HCT116 (cell line): Measurements from ENCODE around the gene PDE7B. TPM values are rescaled to one million over a fixed set of nuclear protein-coding genes. Genes with fewer than 3 reads are reported as not detected.

Experiments
- ATAC-seq: fragments of 200-7000 bp; cut with Tn5 transposase; 2 replicates; pipeline ENCODE4 v1.9.1; 2020; ENCODE audit warnings: mild to moderate bottlenecking, moderate library complexity
- BruUV-seq: library from RNA; stranded (reverse); fragments of 400-500 nt; replicated peaks from 2 replicates; lab custom pipeline; 2021; lab: Mats Ljungman, UMichigan
- CTCF ChIA-PET: fragments of 300-600 bp; sonication (Branson Sonifier 250); formaldehyde crosslinking; loops from one replicate; lab custom pipeline; 2021; ENCODE audit warnings: antibody characterized with exemption; lab: Charles Lee
- POLR2A ChIA-PET: fragments of 300-600, 350-600 bp; sonication (Branson Sonifier 250); formaldehyde crosslinking; loops from one replicate; lab custom pipeline; 2021; ENCODE audit warnings: antibody characterized with exemption; lab: Charles Lee
- RAD21 ChIA-PET, 2 experiments: fragments of 300-600 bp; sonication (Branson Sonifier 250); formaldehyde crosslinking; loops; one replicate each; lab custom pipeline; 2023; ENCODE audit warnings: low total read pairs in 2 of 2; ENCODE audit not compliant: uncharacterized antibody in 2 of 2, unreplicated experiment in 2 of 2, low non-redundant PET in 1 of 2; lab: Charles Lee
- DNase-seq: peaks from one replicate; pipeline ENCODE4 v3.0.0-alpha.2; 2010; ENCODE audit warnings: low read depth, low spot score
- H2AFZ ChIP-seq: fragments of 200-600 bp; shearing (Covaris generic), sonication (generic); 2 replicates; pipeline ENCODE4 v1.6.1; 2017; ENCODE audit warnings: low read depth, mixed run types, mixed read lengths, antibody characterized with exemption, low read length; ENCODE audit not compliant: poor library complexity, severe bottlenecking
- H3K27ac ChIP-seq: 2 replicates; pipeline ENCODE4 v1.5.1; 2012; ENCODE audit warnings: low read depth, low read length
- H3K27me3 ChIP-seq: fragments of 200-600 bp; sonication (generic); 2 replicates; pipeline ENCODE4 v1.6.1; 2016; ENCODE audit warnings: mixed run types, low read length, mixed read lengths; ENCODE audit not compliant: insufficient read depth
- H3K36me3 ChIP-seq, 2 experiments: fragments of 200-500 bp in 1 of 2; fragments of 200-600 bp in 1 of 2; sonication (Bioruptor generic) in 1 of 2; sonication (generic) in 1 of 2; 2 replicates each; pipeline versions ENCODE4 v1.5.1 to v1.6.1; 2014 to 2016; ENCODE audit warnings: low read length in 2 of 2, inconsistent platforms in 1 of 2, mixed read lengths in 1 of 2, mixed run types in 1 of 2; ENCODE audit not compliant: insufficient read depth in 2 of 2, control insufficient read depth in 1 of 2
- H3K4me1 ChIP-seq, 2 experiments: fragments of 200-600 bp in 1 of 2; sonication (generic) in 1 of 2; 2 replicates each; pipeline versions ENCODE4 v1.5.1 to v1.6.1; 2012 to 2017; ENCODE audit warnings: low read length in 2 of 2, inconsistent platforms in 1 of 2, mild to moderate bottlenecking in 1 of 2, mixed read lengths in 1 of 2, mixed run types in 1 of 2, moderate library complexity in 1 of 2; ENCODE audit not compliant: insufficient read depth in 2 of 2, control insufficient read depth in 1 of 2
- H3K4me2 ChIP-seq: fragments of 200-600 bp; sonication (generic); 2 replicates; pipeline ENCODE4 v1.6.1; 2017; ENCODE audit warnings: mixed run types, low read length, mixed read lengths
- H3K4me3 ChIP-seq, 2 experiments: fragments of 200-600 bp in 1 of 2; sonication (generic) in 1 of 2; replicated peaks in 1 of 2; 2 replicates each; pipeline ENCODE4 v1.5.1; 2011 to 2016; ENCODE audit warnings: low read length in 2 of 2, control low read depth in 1 of 2, low read depth in 1 of 2, mild to moderate bottlenecking in 1 of 2, mixed read lengths in 1 of 2, mixed run types in 1 of 2
- H3K79me2 ChIP-seq: fragments of 200-600 bp; sonication (generic); 2 replicates; pipeline ENCODE4 v1.6.1; 2017; ENCODE audit warnings: mild to moderate bottlenecking, mixed run types, low read length, moderate library complexity, mixed read lengths; ENCODE audit not compliant: insufficient read depth
- H3K9ac ChIP-seq: fragments of 200-600 bp; sonication (generic); 2 replicates; pipeline ENCODE4 v1.6.1; 2016; ENCODE audit warnings: low read length, mixed read lengths
- H3K9me2 ChIP-seq: fragments of 200-600 bp; sonication (generic), shearing (Covaris generic); 2 replicates; pipeline ENCODE4 v1.6.1; 2017; ENCODE audit warnings: mixed run types, mild to moderate bottlenecking, moderate library complexity; ENCODE audit not compliant: insufficient read depth
- H3K9me3 ChIP-seq, 2 experiments: fragments of 200-500 bp in 1 of 2; fragments of 200-600 bp in 1 of 2; sonication (Bioruptor generic) in 1 of 2; sonication (generic) in 1 of 2; 2 replicates each; pipeline ENCODE4 v1.6.1; 2014 to 2017; ENCODE audit warnings: low read length in 2 of 2, mixed read lengths in 2 of 2, inconsistent platforms in 1 of 2, low read depth in 1 of 2, mild to moderate bottlenecking in 1 of 2, mixed run types in 1 of 2, moderate library complexity in 1 of 2; ENCODE audit not compliant: control insufficient read depth in 1 of 2, insufficient read depth in 1 of 2
- H4K20me1 ChIP-seq: fragments of 200-600 bp; sonication (generic), shearing (Covaris generic); 2 replicates; pipeline ENCODE4 v1.6.1; 2017; ENCODE audit warnings: mixed run types, mild to moderate bottlenecking, moderate library complexity; ENCODE audit not compliant: insufficient read depth
- CBX3 ChIP-seq: IDR thresholded peaks from 2 replicates; pipeline ENCODE4 v1.6.1; 2012; ENCODE audit warnings: low read depth
- CEBPB ChIP-seq: IDR thresholded peaks from 2 replicates; pipeline ENCODE4 v1.6.1; 2012; ENCODE audit warnings: low read depth
- CTCF ChIP-seq, 3 experiments: fragments of 200-600 bp in 1 of 3; sonication (generic) in 1 of 3; IDR thresholded peaks in 2 of 3; conservative IDR thresholded peaks in 1 of 3; 2 replicates each; pipeline ENCODE4 v1.5.1; 2012 to 2017; ENCODE audit warnings: low read depth in 2 of 3, low read length in 2 of 3, antibody characterized with exemption in 1 of 3, borderline replicate concordance in 1 of 3, control low read depth in 1 of 3, mild to moderate bottlenecking in 1 of 3, mixed read lengths in 1 of 3, mixed run types in 1 of 3, moderate library complexity in 1 of 3; ENCODE audit not compliant: insufficient read depth in 1 of 3
- EGR1 ChIP-seq: IDR thresholded peaks from 2 replicates; pipeline ENCODE4 v1.6.1; 2012; ENCODE audit warnings: low read depth
- EZH2 ChIP-seq: fragments of 200-600 bp; sonication (generic); IDR thresholded peaks from 2 replicates; pipeline ENCODE4 v1.6.1; 2017; ENCODE audit warnings: antibody characterized with exemption, mixed run types
- EZH2phosphoT487 ChIP-seq: fragments of 200-600 bp; IDR thresholded peaks from 2 replicates; pipeline ENCODE4 v1.6.1; 2018; ENCODE audit warnings: antibody characterized with exemption, borderline replicate concordance
- FOSL1 ChIP-seq: IDR thresholded peaks from 2 replicates; pipeline ENCODE4 v1.6.1; 2012; ENCODE audit warnings: low read depth
- POLR2A ChIP-seq: IDR thresholded peaks from 2 replicates; pipeline ENCODE4 v1.7.0; 2011; ENCODE audit warnings: borderline replicate concordance; ENCODE audit not compliant: insufficient read depth, insufficient read length; ENCODE audit errors: extremely low read depth
- POLR2AphosphoS5 ChIP-seq: IDR thresholded peaks from 2 replicates; pipeline ENCODE4 v1.6.1; 2011; ENCODE audit warnings: mild to moderate bottlenecking, low read depth, low read length, moderate library complexity
- RAD21 ChIP-seq: IDR thresholded peaks from 2 replicates; pipeline ENCODE4 v1.6.1; 2012; ENCODE audit warnings: low read depth, mild to moderate bottlenecking
- SIN3A ChIP-seq: IDR thresholded peaks from 2 replicates; pipeline ENCODE4 v1.6.1; 2012; ENCODE audit warnings: low read depth
- TCF7L2 ChIP-seq: IDR thresholded peaks from 2 replicates; pipeline ENCODE4 v1.7.0; 2011; ENCODE audit warnings: borderline replicate concordance, inconsistent platforms; ENCODE audit not compliant: insufficient read depth, insufficient read length; ENCODE audit errors: extremely low read depth
- YY1 ChIP-seq: IDR thresholded peaks from 2 replicates; pipeline ENCODE4 v1.6.1; 2011; ENCODE audit warnings: low read length, low read depth, moderate library complexity, mild to moderate bottlenecking; ENCODE audit not compliant: insufficient replicate concordance; ENCODE audit errors: extremely low read depth
- ZNF274 ChIP-seq: fragments of 200-500 bp; sonication (Bioruptor generic); IDR thresholded peaks from 2 replicates; pipeline ENCODE4 v1.6.1; 2014; ENCODE audit warnings: mild to moderate bottlenecking, low read depth, low read length, inconsistent platforms
- intact Hi-C: fragments of 100-400 bp; cut with micrococcal nuclease; formaldehyde crosslinking; loops from 2 replicates; pipeline ENCODE4 v1.10.0; 2022
- total RNA-seq: library from RNA; stranded (reverse); gene quantifications from one replicate; pipeline ENCODE4 v1.2.1, GENCODE V29; 2021; ENCODE audit not compliant: unreplicated experiment
- TF ChIP-seq, protein P1 (sequence below): IDR thresholded peaks from 2 replicates; pipeline ENCODE4 v1.6.1; 2012
- TF ChIP-seq, protein P2 (sequence below): IDR thresholded peaks from 2 replicates; pipeline ENCODE4 v1.6.1; 2011; ENCODE audit warnings: mild to moderate bottlenecking, low read length, moderate library complexity; ENCODE audit not compliant: insufficient replicate concordance; ENCODE audit errors: extremely low read depth
- TF ChIP-seq, protein P3 (sequence below): IDR thresholded peaks from 2 replicates; pipeline ENCODE4 v1.6.1; 2012; ENCODE audit warnings: low read depth

Gene PDE7B
- total RNA-seq, 1 experiment from 2014 or later = 0.61 TPM

DNA sequence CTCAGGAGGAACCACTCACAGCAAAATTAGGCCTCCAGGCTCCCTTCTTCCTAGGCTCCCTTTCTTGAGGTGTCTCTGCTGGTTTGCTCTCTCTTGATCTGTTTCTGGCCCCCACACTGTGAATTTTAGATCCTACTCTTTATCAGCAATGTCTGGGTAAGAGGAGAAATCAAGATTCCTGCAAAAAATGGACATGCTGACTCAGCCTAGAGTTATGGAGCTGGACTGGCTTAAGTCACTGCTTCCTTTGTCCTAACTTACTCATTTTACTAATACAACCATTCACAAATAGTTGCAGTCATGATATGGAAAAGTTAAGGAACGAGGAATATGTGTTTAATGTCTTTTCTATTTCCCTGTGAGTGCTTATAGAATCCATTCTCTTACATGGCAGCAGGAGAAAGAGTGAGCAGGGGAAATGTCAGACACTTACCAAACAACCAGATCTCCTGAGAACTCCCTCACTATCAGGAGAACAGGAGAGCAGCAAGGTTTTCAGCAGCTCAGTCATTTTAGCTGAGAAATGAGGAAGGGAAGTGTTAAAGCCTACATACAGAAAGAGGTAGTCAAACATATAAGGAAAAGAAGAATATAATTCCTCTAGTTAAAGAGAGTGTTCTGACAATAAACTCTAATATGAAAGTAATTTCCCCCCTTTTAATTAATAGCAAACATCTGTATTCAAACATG, 160.8 kb downstream of the PDE7B start:
- no peak for DNase-seq
- Histone ChIP-seq H2AFZ (no peak overlapping the region), H3K79me2 (no peaks in the 10 kb centered on the region), H3K4me1 (peaks cover 0 to 5% of the 10 kb centered on the region in 2 experiments; a peak in 1 of 4 replicates), H3K9me3 (no peaks in the 10 kb centered on the region), H3K4me3 (no peak overlapping the region), H3K27me3 (no peaks in the 10 kb centered on the region), H3K27ac (no peak overlapping the region), H3K9me2 (no peaks in the 10 kb centered on the region), H3K9ac (no peak overlapping the region), H4K20me1 (no peaks in the 10 kb centered on the region)
- intact Hi-C loops = no loop called here
- CTCF ChIA-PET = no interaction called here
- no peak for ATAC-seq
- no TSS peak for BruUV-seq
- no peak for TF ChIP-seq SIN3A
- no peak for TF ChIP-seq EZH2phosphoT487
- TF ChIP-seq, protein P1, sequence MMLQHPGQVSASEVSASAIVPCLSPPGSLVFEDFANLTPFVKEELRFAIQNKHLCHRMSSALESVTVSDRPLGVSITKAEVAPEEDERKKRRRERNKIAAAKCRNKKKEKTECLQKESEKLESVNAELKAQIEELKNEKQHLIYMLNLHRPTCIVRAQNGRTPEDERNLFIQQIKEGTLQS = no peak
- TF ChIP-seq YY1 = no peak
- TF ChIP-seq, protein P2, sequence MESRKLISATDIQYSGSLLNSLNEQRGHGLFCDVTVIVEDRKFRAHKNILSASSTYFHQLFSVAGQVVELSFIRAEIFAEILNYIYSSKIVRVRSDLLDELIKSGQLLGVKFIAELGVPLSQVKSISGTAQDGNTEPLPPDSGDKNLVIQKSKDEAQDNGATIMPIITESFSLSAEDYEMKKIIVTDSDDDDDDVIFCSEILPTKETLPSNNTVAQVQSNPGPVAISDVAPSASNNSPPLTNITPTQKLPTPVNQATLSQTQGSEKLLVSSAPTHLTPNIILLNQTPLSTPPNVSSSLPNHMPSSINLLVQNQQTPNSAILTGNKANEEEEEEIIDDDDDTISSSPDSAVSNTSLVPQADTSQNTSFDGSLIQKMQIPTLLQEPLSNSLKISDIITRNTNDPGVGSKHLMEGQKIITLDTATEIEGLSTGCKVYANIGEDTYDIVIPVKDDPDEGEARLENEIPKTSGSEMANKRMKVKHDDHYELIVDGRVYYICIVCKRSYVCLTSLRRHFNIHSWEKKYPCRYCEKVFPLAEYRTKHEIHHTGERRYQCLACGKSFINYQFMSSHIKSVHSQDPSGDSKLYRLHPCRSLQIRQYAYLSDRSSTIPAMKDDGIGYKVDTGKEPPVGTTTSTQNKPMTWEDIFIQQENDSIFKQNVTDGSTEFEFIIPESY = no peak
- no peak for TF ChIP-seq ZNF274
- no peak for TF ChIP-seq CTCF (IDR thresholded peaks at IDR 0.05 in 2 of 3, conservative IDR thresholded peaks at IDR 0.05 in 1 of 3; ENCODE audit: borderline replicate concordance in 1 of 3, insufficient read depth in 1 of 3, low read depth in 2 of 3, low read length in 2 of 3)
- TF ChIP-seq CBX3 = no peak
- TF ChIP-seq FOSL1 = no peak
- no peak for TF ChIP-seq EGR1
- no peak for TF ChIP-seq POLR2AphosphoS5
- TF ChIP-seq CEBPB = no peak
- TF ChIP-seq, protein P3, sequence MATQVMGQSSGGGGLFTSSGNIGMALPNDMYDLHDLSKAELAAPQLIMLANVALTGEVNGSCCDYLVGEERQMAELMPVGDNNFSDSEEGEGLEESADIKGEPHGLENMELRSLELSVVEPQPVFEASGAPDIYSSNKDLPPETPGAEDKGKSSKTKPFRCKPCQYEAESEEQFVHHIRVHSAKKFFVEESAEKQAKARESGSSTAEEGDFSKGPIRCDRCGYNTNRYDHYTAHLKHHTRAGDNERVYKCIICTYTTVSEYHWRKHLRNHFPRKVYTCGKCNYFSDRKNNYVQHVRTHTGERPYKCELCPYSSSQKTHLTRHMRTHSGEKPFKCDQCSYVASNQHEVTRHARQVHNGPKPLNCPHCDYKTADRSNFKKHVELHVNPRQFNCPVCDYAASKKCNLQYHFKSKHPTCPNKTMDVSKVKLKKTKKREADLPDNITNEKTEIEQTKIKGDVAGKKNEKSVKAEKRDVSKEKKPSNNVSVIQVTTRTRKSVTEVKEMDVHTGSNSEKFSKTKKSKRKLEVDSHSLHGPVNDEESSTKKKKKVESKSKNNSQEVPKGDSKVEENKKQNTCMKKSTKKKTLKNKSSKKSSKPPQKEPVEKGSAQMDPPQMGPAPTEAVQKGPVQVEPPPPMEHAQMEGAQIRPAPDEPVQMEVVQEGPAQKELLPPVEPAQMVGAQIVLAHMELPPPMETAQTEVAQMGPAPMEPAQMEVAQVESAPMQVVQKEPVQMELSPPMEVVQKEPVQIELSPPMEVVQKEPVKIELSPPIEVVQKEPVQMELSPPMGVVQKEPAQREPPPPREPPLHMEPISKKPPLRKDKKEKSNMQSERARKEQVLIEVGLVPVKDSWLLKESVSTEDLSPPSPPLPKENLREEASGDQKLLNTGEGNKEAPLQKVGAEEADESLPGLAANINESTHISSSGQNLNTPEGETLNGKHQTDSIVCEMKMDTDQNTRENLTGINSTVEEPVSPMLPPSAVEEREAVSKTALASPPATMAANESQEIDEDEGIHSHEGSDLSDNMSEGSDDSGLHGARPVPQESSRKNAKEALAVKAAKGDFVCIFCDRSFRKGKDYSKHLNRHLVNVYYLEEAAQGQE = no peak
- TF ChIP-seq TCF7L2 = no peak
- TF ChIP-seq POLR2A = no peak
- no peak for TF ChIP-seq RAD21
- TF ChIP-seq EZH2 = no peak
- TF ChIP-seq, all 23 proteins: peak for 0
- ChIA-PET POLR2A (no interaction called here), RAD21 (no interaction called here)
- Histone ChIP-seq H3K36me3 (no peaks in the 10 kb centered on the region), H3K4me2 (no peak overlapping the region)
